HepG2 (cell line): ENCODE results near the gene ALKBH5. TPM values are rescaled to one million over a fixed set of nuclear protein-coding genes. Genes with fewer than 3 reads are reported as not detected.

Experiments used
- AFF4 ChIP-seq: sonication (generic); formaldehyde crosslinking; IDR thresholded peaks from 2 replicates; pipeline ENCODE4 v1.4.0; 2020; ENCODE audit warnings: missing genetic modification reagents
- ARHGAP35 ChIP-seq: sonication (generic); formaldehyde crosslinking; IDR thresholded peaks from 2 replicates; pipeline ENCODE4 v1.9.0; 2022; ENCODE audit warnings: mild to moderate bottlenecking, inconsistent platforms, moderate library complexity, missing genetic modification reagents, borderline replicate concordance
- CEBPB ChIP-seq: IDR thresholded peaks from 2 replicates; pipeline ENCODE4 v1.6.1; 2011; ENCODE audit warnings: low read depth, low read length, improper control_type of control experiment, borderline replicate concordance
- GTF3A ChIP-seq: sonication (generic); formaldehyde crosslinking; conservative IDR thresholded peaks from 2 replicates; pipeline ENCODE4 v1.4.0; 2020; ENCODE audit warnings: mild to moderate bottlenecking, missing genetic modification reagents
- HDAC1 ChIP-seq: sonication (generic); formaldehyde crosslinking; IDR thresholded peaks from 2 replicates; pipeline ENCODE4 v1.5.1; 2020; ENCODE audit warnings: mild to moderate bottlenecking, missing genetic modification reagents
- KLF13 ChIP-seq: sonication (generic); formaldehyde crosslinking; IDR thresholded peaks from 2 replicates; pipeline ENCODE4 v1.4.0; 2020; ENCODE audit warnings: mild to moderate bottlenecking, missing genetic modification reagents
- SP2 ChIP-seq: sonication (generic); formaldehyde crosslinking; IDR thresholded peaks from 2 replicates; pipeline ENCODE4 v1.5.1; 2020; ENCODE audit warnings: mild to moderate bottlenecking, missing genetic modification reagents
- STAG1 ChIP-seq: sonication (generic); formaldehyde crosslinking; IDR thresholded peaks from 2 replicates; pipeline ENCODE4 v1.4.0; 2020; ENCODE audit warnings: missing genetic modification reagents
- TGIF2 ChIP-seq: IDR thresholded peaks from 2 replicates; pipeline ENCODE4 v1.6.1; 2016; ENCODE audit warnings: control low read depth, missing compliant biosample characterization
- TIGD3 ChIP-seq: sonication (generic); formaldehyde crosslinking; IDR thresholded peaks from 2 replicates; pipeline ENCODE4 v1.5.1; 2020; ENCODE audit warnings: mild to moderate bottlenecking, missing genetic modification reagents, borderline replicate concordance
- TRIM22 ChIP-seq: fragments of 450-650 bp; IDR thresholded peaks from 2 replicates; pipeline ENCODE4 v1.6.1; 2017
- YY1 ChIP-seq: IDR thresholded peaks from 2 replicates; pipeline ENCODE4 v1.6.1; 2011; ENCODE audit warnings: low read length, low read depth, moderate library complexity, mild to moderate bottlenecking; ENCODE audit not compliant: insufficient read depth, insufficient replicate concordance
- ZBTB7A ChIP-seq: sonication (generic); formaldehyde crosslinking; IDR thresholded peaks from 2 replicates; pipeline ENCODE4 v1.8.0; 2022; ENCODE audit warnings: mild to moderate bottlenecking, missing genetic modification reagents
- ZFP36L1 ChIP-seq: sonication (generic); formaldehyde crosslinking; IDR thresholded peaks from 2 replicates; pipeline ENCODE4 v1.8.0; 2022; ENCODE audit warnings: mild to moderate bottlenecking, missing genetic modification reagents, moderate library complexity
- ZFP62 ChIP-seq: sonication (generic); formaldehyde crosslinking; IDR thresholded peaks from 2 replicates; pipeline ENCODE4 v1.4.0; 2020; ENCODE audit warnings: missing genetic modification reagents
- ZMAT5 ChIP-seq: sonication (generic); formaldehyde crosslinking; IDR thresholded peaks from 2 replicates; pipeline ENCODE4 v1.5.0; 2020; ENCODE audit warnings: mild to moderate bottlenecking, low read depth, missing genetic modification reagents, borderline replicate concordance
- ZNF121 ChIP-seq: sonication (generic); formaldehyde crosslinking; IDR thresholded peaks from 2 replicates; pipeline ENCODE4 v1.5.0; 2020; ENCODE audit warnings: mild to moderate bottlenecking, missing genetic modification reagents
- ZNF317 ChIP-seq: sonication (generic); formaldehyde crosslinking; IDR thresholded peaks from 2 replicates; pipeline ENCODE4 v1.5.0; 2020; ENCODE audit warnings: mild to moderate bottlenecking, missing genetic modification reagents
- ZNF343 ChIP-seq: sonication (generic); formaldehyde crosslinking; IDR thresholded peaks from 2 replicates; pipeline ENCODE4 v1.4.0; 2020; ENCODE audit warnings: mild to moderate bottlenecking, missing genetic modification reagents
- ZNF430 ChIP-seq: sonication (generic); formaldehyde crosslinking; IDR thresholded peaks from 2 replicates; pipeline ENCODE4 v1.9.0; 2021; ENCODE audit warnings: mild to moderate bottlenecking, missing genetic modification reagents
- ZNF605 ChIP-seq: sonication (generic); formaldehyde crosslinking; IDR thresholded peaks from 2 replicates; pipeline ENCODE4 v1.8.0; 2022; ENCODE audit warnings: mild to moderate bottlenecking, missing genetic modification reagents
- polyA plus RNA-seq, 8 experiments: library from polyadenylated mRNA; depleted of rRNA in 3 of 8; stranded (reverse) in 7 of 8; unstranded in 1 of 8; fragments of >200 nt; fragmentation: Illumina TruSeq in 4 of 8; extraction: Trizol in 4 of 8; gene quantifications; 2 replicates each; pipeline versions ENCODE4 v1.2.1 to v1.2.3, GENCODE V29; 2011 to 2016; ENCODE audit warnings: low read depth in 4 of 8, missing spikeins in 1 of 8, mixed read lengths in 1 of 8; ENCODE audit not compliant: insufficient read depth in 1 of 8
- total RNA-seq, 5 experiments: library from RNA; depleted of rRNA; stranded (reverse); fragments of >200 nt; fragmentation: Illumina TruSeq; extraction: Trizol; gene quantifications; 2 replicates each; pipeline ENCODE4 v1.2.3, GENCODE V29; 2016; ENCODE audit warnings: low read depth in 1 of 5
- TF ChIP-seq, protein P1 (sequence below): sonication (generic); formaldehyde crosslinking; IDR thresholded peaks from 2 replicates; pipeline ENCODE4 v1.8.1; 2023; ENCODE audit warnings: missing genetic modification reagents, inconsistent platforms, borderline replicate concordance

ALKBH5 gene
- total and polyA plus RNA-seq, 2 of the 13 experiments (the other 11 are each of a cell fraction or from before 2014, with no cell fraction given), result 68.9 to 76.9 TPM

GRCh38 chr17:18191236-18191667 lies 7.6 kb downstream of the ALKBH5 start (continued):
- TF ChIP-seq ZFP62 (no peak), HDAC1 (peak; percentile 40; the same call in 1 of the 2 replicates), AFF4 (CRISPR knock-in tag) (no peak), ZNF317 (CRISPR knock-in tag) (0 out of 2 replicates have a peak, but pooled peaks have one; percentile 24), ZNF605 (CRISPR knock-in tag) (no peak), ZBTB7A (CRISPR knock-in tag) (0 out of 2 replicates have a peak, but pooled peaks have one; percentile 18), ZMAT5 (no peak), KLF13 (CRISPR knock-in tag) (no peak), ZNF121 (CRISPR knock-in tag) (peak; percentile 7; the same call in 1 of the 2 replicates), TGIF2 (CRISPR knock-in tag) (no peak), YY1 (no peak), GTF3A (CRISPR knock-in tag) (no peak), SP2 (CRISPR knock-in tag) (no peak), ZNF430 (CRISPR knock-in tag) (0 out of 2 replicates have a peak, but pooled peaks have one; percentile 56), STAG1 (CRISPR knock-in tag) (no peak), TRIM22 (no peak), ZNF343 (no peak), ARHGAP35 (CRISPR knock-in tag) (no peak), TIGD3 (no peak), ZFP36L1 (CRISPR knock-in tag) (0 out of 2 replicates have a peak, but pooled peaks have one; percentile 34), CEBPB (no peak)
- TF ChIP-seq, protein P1, sequence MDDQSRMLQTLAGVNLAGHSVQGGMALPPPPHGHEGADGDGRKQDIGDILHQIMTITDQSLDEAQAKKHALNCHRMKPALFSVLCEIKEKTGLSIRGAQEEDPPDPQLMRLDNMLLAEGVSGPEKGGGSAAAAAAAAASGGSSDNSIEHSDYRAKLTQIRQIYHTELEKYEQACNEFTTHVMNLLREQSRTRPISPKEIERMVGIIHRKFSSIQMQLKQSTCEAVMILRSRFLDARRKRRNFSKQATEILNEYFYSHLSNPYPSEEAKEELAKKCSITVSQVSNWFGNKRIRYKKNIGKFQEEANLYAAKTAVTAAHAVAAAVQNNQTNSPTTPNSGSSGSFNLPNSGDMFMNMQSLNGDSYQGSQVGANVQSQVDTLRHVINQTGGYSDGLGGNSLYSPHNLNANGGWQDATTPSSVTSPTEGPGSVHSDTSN (CRISPR knock-in tag), result no peak
